Neural progenitor cell (in vitro differentiated cells): Measurements from ENCODE around the gene EP400. TPM values are rescaled to one million over a fixed set of nuclear protein-coding genes. Genes with fewer than 3 reads are reported as not detected.

ENCODE experiments used
- DNase-seq: peaks from one replicate; pipeline ENCODE4 v3.0.0-alpha.2; 2016; ENCODE audit warnings: low spot score
- H2AFZ ChIP-seq: fragments of 200-600 bp; sonication (generic); replicated peaks from 2 replicates; pipeline ENCODE4 v1.6.1; 2016; ENCODE audit warnings: antibody characterized with exemption
- H3F3A ChIP-seq: fragments of 200-600 bp; sonication (generic); 2 replicates; pipeline ENCODE4 v1.6.1; 2016; ENCODE audit warnings: antibody characterized with exemption, low read depth
- H3K27ac ChIP-seq: fragments of 200-600 bp; sonication (generic); 2 replicates; pipeline ENCODE4 v1.5.1; 2016; ENCODE audit warnings: mild to moderate bottlenecking
- H3K27me3 ChIP-seq: fragments of 200-600 bp; sonication (generic); 2 replicates; pipeline ENCODE4 v1.6.1; 2016; ENCODE audit warnings: mild to moderate bottlenecking, moderate library complexity
- H3K36me3 ChIP-seq: fragments of 200-600 bp; sonication (generic); 2 replicates; pipeline ENCODE4 v1.5.1; 2016
- H3K4me1 ChIP-seq: fragments of 200-600 bp; sonication (generic); 2 replicates; pipeline ENCODE4 v1.6.1; 2016; ENCODE audit warnings: mixed run types
- H3K4me2 ChIP-seq: fragments of 200-600 bp; sonication (generic); 2 replicates; pipeline ENCODE4 v1.6.1; 2016
- H3K4me3 ChIP-seq: fragments of 200-600 bp; sonication (generic); 2 replicates; pipeline ENCODE4 v1.5.1; 2016
- H3K79me2 ChIP-seq: fragments of 200-600 bp; sonication (generic); 2 replicates; pipeline ENCODE4 v1.6.1; 2016; ENCODE audit warnings: low read depth
- H3K9ac ChIP-seq: fragments of 200-600 bp; sonication (generic); 2 replicates; pipeline ENCODE4 v1.6.1; 2016
- H3K9me3 ChIP-seq: fragments of 200-600 bp; sonication (generic); 2 replicates; pipeline ENCODE4 v1.5.1; 2016; ENCODE audit warnings: low read depth
- H4K20me1 ChIP-seq: fragments of 200-600 bp; sonication (generic); 2 replicates; pipeline ENCODE4 v1.6.1; 2016; ENCODE audit warnings: low read depth
- H3K27ac Mint-ChIP-seq: 3 replicates; pipeline ENCODE4 v1.8.0; 2021; ENCODE audit warnings: mixed read lengths
- H3K27me3 Mint-ChIP-seq: 2 replicates; pipeline ENCODE4 v1.8.0; 2022; ENCODE audit warnings: low read depth, mild to moderate bottlenecking, inconsistent platforms, moderate library complexity, mixed read lengths; ENCODE audit not compliant: insufficient read depth
- H3K36me3 Mint-ChIP-seq: 3 replicates; pipeline ENCODE4 v1.8.0; 2021; ENCODE audit warnings: mixed read lengths
- H3K4me1 Mint-ChIP-seq: 3 replicates; pipeline ENCODE4 v1.8.0; 2021; ENCODE audit warnings: mixed read lengths
- H3K4me3 Mint-ChIP-seq: 3 replicates; pipeline ENCODE4 v1.8.0; 2021; ENCODE audit warnings: mild to moderate bottlenecking, moderate library complexity, mixed read lengths
- H3K9me3 Mint-ChIP-seq: 3 replicates; pipeline ENCODE4 v1.8.0; 2020; ENCODE audit warnings: mixed read lengths
- EZH2 ChIP-seq: fragments of 200-600 bp; sonication (generic); IDR thresholded peaks from 2 replicates; pipeline ENCODE4 v1.6.1; 2017; ENCODE audit warnings: antibody characterized with exemption, mild to moderate bottlenecking, moderate library complexity
- EZH2phosphoT487 ChIP-seq: fragments of 200-600 bp; sonication (generic); IDR thresholded peaks from 2 replicates; pipeline ENCODE4 v1.6.1; 2017; ENCODE audit warnings: antibody characterized with exemption
- total RNA-seq: library from RNA; depleted of rRNA; stranded (reverse); fragments of >200 nt; gene quantifications from 2 replicates; pipeline ENCODE4 v1.2.3, GENCODE V29; 2015; ENCODE audit warnings: low replicate concordance
- TF ChIP-seq, protein P1 (sequence below): fragments of 200-600 bp; sonication (generic); IDR thresholded peaks from 2 replicates; pipeline ENCODE4 v1.5.1; 2017; ENCODE audit warnings: antibody characterized with exemption, mild to moderate bottlenecking

The EP400 gene
- total RNA-seq, 1 donor from 2014 or later = 16.3 TPM

DNA sequence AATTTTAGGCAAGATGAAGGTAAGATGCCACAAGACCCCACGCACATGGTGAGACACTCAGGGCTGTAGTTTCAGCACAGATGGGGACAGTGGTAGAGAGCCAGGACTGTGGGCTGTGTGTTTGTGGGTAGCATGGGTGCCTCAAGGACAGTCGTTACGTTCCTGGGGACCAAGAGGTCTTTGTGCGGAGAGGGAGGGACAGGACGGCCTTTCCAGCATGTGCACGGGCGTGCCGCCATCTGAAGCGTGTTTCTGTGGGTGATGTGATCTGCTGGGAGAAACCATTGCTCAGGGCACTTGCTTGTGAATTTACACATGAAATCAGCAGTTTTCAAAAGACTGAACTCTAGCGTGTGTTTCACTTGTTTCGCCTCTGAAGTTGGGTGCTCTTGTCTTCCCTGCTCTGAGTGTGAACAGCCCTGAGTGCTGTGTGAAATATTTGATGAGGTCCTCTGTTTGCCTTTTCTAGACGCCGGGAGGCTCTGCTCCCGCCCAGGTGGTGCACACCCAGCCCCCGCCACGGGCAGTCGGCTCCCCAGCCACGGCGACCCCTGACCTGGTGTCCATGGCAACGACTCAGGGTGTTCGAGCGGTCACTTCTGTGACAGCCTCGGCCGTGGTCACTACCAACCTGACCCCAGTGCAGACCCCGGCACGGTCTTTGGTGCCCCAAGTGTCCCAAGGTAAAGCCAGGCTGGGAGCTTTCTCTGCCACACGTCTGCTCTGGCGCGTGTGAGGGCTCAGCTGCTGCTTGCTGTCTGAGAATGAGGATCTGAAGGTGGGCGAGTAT is 112.1 kb downstream of the EP400 start:
- no peaks in the 10 kb centered on the region for H3K27me3 ChIP-seq
- H3K36me3 ChIP-seq = no peaks in the 10 kb centered on the region
- Mint-ChIP-seq H3K4me3 (no peak overlapping the region), H3K4me1 (peaks cover 24% of the 10 kb centered on the region), H3K27ac (peak overlapping the region; percentile 10), H3K36me3 (peaks cover 27% of the 10 kb centered on the region), H3K9me3 (no peaks in the 10 kb centered on the region), H3K27me3 (peaks cover 2% of the 10 kb centered on the region)
- DNase-seq = no peak
- no peak overlapping the region for H2AFZ ChIP-seq
- H3K27ac ChIP-seq = no peak overlapping the region
- no peaks in the 10 kb centered on the region for H3K9me3 ChIP-seq
- no peak overlapping the region for H3K4me2 ChIP-seq
- H4K20me1 ChIP-seq = no peaks in the 10 kb centered on the region
- H3K9ac ChIP-seq = no peak overlapping the region
- no peaks in the 10 kb centered on the region for H3K79me2 ChIP-seq
- H3F3A ChIP-seq = no peaks in the 10 kb centered on the region
- H3K4me1 ChIP-seq = no peaks in the 10 kb centered on the region
- no peak for TF ChIP-seq EZH2
- TF ChIP-seq, protein P1, sequence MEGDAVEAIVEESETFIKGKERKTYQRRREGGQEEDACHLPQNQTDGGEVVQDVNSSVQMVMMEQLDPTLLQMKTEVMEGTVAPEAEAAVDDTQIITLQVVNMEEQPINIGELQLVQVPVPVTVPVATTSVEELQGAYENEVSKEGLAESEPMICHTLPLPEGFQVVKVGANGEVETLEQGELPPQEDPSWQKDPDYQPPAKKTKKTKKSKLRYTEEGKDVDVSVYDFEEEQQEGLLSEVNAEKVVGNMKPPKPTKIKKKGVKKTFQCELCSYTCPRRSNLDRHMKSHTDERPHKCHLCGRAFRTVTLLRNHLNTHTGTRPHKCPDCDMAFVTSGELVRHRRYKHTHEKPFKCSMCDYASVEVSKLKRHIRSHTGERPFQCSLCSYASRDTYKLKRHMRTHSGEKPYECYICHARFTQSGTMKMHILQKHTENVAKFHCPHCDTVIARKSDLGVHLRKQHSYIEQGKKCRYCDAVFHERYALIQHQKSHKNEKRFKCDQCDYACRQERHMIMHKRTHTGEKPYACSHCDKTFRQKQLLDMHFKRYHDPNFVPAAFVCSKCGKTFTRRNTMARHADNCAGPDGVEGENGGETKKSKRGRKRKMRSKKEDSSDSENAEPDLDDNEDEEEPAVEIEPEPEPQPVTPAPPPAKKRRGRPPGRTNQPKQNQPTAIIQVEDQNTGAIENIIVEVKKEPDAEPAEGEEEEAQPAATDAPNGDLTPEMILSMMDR = no peak
- TF ChIP-seq EZH2phosphoT487 = no peak
- H3K4me3 ChIP-seq = no peak overlapping the region

GRCh38 chr12:132062481-132062880 is 112.7 kb downstream of the EP400 start:
- no peaks in the 10 kb centered on the region for H3K36me3 ChIP-seq

DNA sequence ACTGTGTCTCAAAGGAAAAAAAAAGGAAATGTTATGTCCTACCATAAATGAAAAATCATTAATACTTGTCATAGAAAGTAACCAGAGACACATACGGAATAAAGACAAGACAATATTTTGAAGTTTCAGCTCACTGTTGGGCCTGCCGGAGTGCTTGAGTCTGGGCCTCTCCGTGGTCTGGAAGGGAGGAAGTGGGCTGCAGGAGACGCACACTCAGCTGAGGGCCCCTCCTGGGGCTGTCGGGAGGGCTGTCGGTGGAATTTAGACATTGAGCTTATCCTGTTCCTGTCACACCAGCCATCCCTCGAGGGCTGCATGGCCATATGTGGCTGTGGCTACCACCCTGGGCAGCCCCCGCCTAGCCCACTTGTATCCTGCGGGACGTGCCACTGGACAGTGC is 113.7 kb downstream of the EP400 start:
- Histone ChIP-seq H3K4me2 (no peak overlapping the region), H2AFZ (no peak overlapping the region), H3K4me1 (no peaks in the 10 kb centered on the region), H3K9me3 (no peaks in the 10 kb centered on the region), H3K36me3 (no peaks in the 10 kb centered on the region), H3F3A (no peaks in the 10 kb centered on the region), H3K79me2 (no peaks in the 10 kb centered on the region), H3K27me3 (no peaks in the 10 kb centered on the region), H3K9ac (no peak overlapping the region), H3K4me3 (no peak overlapping the region), H4K20me1 (no peaks in the 10 kb centered on the region), H3K27ac (no peak overlapping the region)
- H3K4me3 Mint-ChIP-seq = no peak overlapping the region
- TF ChIP-seq, protein P1 = no peak
- TF ChIP-seq EZH2phosphoT487 = no peak
- no peak for TF ChIP-seq EZH2
- peaks cover 2% of the 10 kb centered on the region for H3K27me3 Mint-ChIP-seq
- H3K4me1 Mint-ChIP-seq = peaks cover 24% of the 10 kb centered on the region
- no peak overlapping the region for H3K27ac Mint-ChIP-seq
- no peak for DNase-seq
- H3K36me3 Mint-ChIP-seq = peaks cover 31% of the 10 kb centered on the region
- no peaks in the 10 kb centered on the region for H3K9me3 Mint-ChIP-seq

More at GRCh38 chr12:132062481-132062880, 112.7 kb downstream of the EP400 start:
- H3K4me1 Mint-ChIP-seq = peaks cover 24% of the 10 kb centered on the region
- Histone ChIP-seq H3F3A (no peaks in the 10 kb centered on the region), H2AFZ (no peak overlapping the region), H3K4me1 (no peaks in the 10 kb centered on the region), H3K27me3 (no peaks in the 10 kb centered on the region), H3K9ac (no peak overlapping the region), H3K4me2 (no peak overlapping the region), H3K4me3 (no peak overlapping the region), H3K27ac (no peak overlapping the region), H3K9me3 (no peaks in the 10 kb centered on the region), H4K20me1 (no peaks in the 10 kb centered on the region), H3K79me2 (no peaks in the 10 kb centered on the region)
- H3K9me3 Mint-ChIP-seq = no peaks in the 10 kb centered on the region
- H3K36me3 Mint-ChIP-seq = peaks cover 28% of the 10 kb centered on the region
- H3K27me3 Mint-ChIP-seq = peaks cover 2% of the 10 kb centered on the region
- DNase-seq = no peak
- no peak overlapping the region for H3K27ac Mint-ChIP-seq
- no peak overlapping the region for H3K4me3 Mint-ChIP-seq
- TF ChIP-seq EZH2 (no peak), EZH2phosphoT487 (no peak)
- TF ChIP-seq, protein P1 = no peak
